GM18508 (cell line): ENCODE data around the gene C3orf18.

Source experiments
- ATAC-seq: cut with Tn5 transposase; IDR thresholded peaks from one replicate; pipeline ENCODE4 v1.9.1; 2021; ENCODE audit warnings: moderate number of reproducible peaks; ENCODE audit not compliant: insufficient read depth, unreplicated experiment

Gene C3orf18

GRCh38 chr3:50582083-50582482, 14.5 kb upstream of the C3orf18 start:
- no peak for ATAC-seq

DNA sequence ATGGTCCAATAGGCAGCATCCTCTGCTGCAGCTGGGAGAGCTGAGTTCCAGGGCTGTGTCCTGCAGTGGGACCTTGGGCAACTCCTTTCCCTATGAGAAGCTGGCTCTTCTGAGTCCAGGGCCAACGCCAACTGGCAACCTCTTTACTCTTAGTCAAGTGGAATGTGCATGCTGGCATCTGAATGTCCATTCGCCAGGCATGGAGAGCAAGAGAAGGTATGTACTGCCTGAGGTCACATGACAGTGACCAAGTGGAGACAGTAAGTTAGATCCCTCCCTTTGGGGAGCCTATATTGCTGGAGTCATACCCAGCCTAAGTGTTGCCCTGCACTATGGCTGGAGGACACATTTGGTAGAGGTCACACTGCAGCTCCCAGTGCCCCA, 13.9 kb upstream of the C3orf18 start:
- ATAC-seq = no peak

GRCh38 chr3:50580683-50581458, 13.3 kb upstream of the C3orf18 start:
- ATAC-seq = no peak

DNA sequence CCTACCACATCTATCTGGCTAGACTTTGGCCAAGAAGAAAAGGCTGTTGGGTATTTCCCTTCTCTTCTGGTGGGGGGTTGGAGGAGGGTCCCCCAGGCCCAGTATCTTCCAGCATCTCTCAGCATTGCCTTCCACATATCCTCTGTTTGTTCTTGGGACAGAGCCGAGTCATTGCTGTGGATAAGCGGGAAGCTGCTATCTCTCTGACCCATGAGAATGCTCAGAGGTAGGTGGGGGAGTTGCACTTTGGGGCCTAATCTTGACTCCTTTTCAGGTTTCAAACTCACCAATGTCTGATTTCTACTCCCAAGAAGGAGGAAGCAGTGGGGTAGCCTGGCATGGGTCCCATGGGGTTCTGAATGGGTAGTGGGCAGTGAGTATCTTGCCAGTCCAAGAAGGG, 9.8 kb upstream of the C3orf18 start:
- no peak for ATAC-seq

GRCh38 chr3:50575372-50575771, 7.8 kb upstream of the C3orf18 start:
- ATAC-seq = no peak

DNA sequence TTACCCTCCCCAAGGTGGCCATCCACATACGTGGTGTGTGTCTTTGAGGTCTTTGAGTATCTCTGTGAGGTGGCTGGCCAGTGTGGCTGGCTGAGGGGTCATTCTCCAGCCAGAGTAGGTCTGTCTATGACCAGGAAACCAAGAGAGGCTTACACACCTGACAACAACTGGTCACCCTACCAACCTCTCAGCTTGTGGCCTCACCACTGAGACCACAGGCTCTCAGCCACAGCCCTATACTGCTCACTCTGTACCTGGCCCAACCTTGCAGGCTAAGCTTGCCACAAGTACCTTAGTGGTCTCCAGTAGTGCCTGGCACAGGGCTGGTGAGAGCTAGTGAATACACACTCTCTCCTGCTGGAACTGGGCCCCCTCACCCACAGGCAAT, 6.9 kb upstream of the C3orf18 start:
- ATAC-seq = no peak

GRCh38 chr3:50573566-50574443, 6.3 kb upstream of the C3orf18 start:
- ATAC-seq = no peak

GRCh38 chr3:50572801-50573371, 5.3 kb upstream of the C3orf18 start:
- no peak for ATAC-seq

DNA sequence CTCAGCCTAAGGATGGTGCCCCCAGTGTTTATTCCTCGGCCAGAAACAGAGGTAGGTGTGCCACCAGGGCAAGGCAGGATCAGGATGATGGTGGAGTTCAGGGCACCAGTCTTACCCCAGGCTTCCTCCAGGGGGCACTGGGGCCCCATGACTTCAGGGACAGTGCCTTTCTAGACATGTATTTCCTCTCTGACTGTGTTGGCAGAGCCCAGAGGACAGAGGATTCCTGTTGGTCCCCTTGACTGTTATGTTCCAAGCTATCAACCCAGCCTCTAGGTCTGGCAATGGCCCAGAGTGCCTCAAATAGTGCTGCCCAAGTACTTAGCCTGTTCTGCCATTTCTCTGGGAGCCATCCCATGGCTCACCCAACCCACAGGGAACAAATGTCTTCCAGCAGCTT, 4.6 kb upstream of the C3orf18 start:
- no peak for ATAC-seq

GRCh38 chr3:50571486-50571885, 3.9 kb upstream of the C3orf18 start:
- ATAC-seq = no peak

GRCh38 chr3:50570508-50571279, 3.1 kb upstream of the C3orf18 start:
- ATAC-seq = no peak

GRCh38 chr3:50568947-50569749, 1.6 kb upstream of the C3orf18 start, which contains the start of gene HEMK1:
HEMK1 (plus strand) TSS chr3:50569522; CDS start chr3:50571105, 1,583 bp downstream.
- ATAC-seq = peak; percentile 41

GRCh38 chr3:50567011-50567385, 549 bp downstream of the C3orf18 start:
- ATAC-seq = no peak

DNA sequence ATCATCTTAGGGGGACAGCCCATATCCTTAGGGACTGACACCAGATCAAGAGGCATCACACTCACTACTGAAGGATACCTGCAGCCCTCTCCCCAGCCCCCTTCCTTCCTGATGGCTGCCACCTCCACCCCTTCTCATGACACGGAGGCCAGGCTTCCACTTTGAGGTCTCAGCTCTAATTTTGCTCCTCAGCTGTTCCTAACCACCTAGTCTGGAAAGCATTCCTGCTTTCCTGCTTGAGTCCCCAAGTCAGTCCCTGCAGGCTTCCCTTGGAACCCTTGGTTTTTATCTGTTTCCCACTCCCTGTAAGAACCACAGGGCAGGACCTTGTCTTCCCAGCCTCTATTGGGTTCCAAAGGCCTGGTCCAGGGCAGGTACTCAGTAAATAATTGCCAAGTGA, 3.2 kb downstream of the C3orf18 start:
- no peak for ATAC-seq

DNA sequence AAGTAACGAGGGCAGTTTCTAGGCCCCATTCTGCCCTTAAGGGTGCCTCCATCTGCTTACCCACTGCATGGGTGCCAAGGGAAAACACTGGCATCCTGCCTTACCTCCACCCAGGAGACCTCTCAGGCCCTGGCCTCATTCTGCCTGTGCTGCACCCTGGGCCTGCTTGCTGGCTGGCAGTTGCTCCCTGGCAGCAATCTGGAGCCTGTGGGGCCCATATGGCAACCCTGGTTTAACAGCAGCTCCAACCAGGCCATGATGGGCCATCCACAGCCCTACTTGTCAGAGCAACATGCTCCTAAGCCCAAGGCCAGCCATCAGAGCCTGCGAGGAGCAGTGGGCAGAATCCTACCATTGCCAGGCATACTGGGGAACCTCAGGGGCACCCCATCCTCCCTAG, 3.7 kb downstream of the C3orf18 start:
- no peak for ATAC-seq

GRCh38 chr3:50562861-50563260, 4.7 kb downstream of the C3orf18 start:
- ATAC-seq = no peak

GRCh38 chr3:50559702-50560101, 7.8 kb downstream of the C3orf18 start:
- no peak for ATAC-seq

- ATAC-seq = no peak
Observed at GRCh38 chr3:50557915-50558314, 9.6 kb downstream of the C3orf18 start.

- no peak for ATAC-seq
Observed at GRCh38 chr3:50557106-50557505, 10.4 kb downstream of the C3orf18 start.

- ATAC-seq = no peak
Observed at GRCh38 chr3:50554553-50554952, 13.0 kb downstream of the C3orf18 start.
